GM12801 (cell line): ENCODE measurements around the gene RPS27L.

Experiments
- CTCF ChIP-seq: IDR thresholded peaks from one replicate; pipeline ENCODE4 v1.5.1; 2011; ENCODE audit warnings: control low read depth; ENCODE audit not compliant: insufficient read length; ENCODE audit errors: extremely low read depth

Gene RPS27L

GRCh38 chr15:63197626-63198025 is 40.3 kb upstream of the RPS27L start:
- TF ChIP-seq CTCF: no peak

- TF ChIP-seq CTCF: no peak
Measured at GRCh38 chr15:63196842-63197241, 39.6 kb upstream of the RPS27L start.

- TF ChIP-seq CTCF: no peak
Measured at GRCh38 chr15:63195569-63196015, 38.3 kb upstream of the RPS27L start.

- no peak for TF ChIP-seq CTCF
Measured at GRCh38 chr15:63194880-63195568, 37.7 kb upstream of the RPS27L start.

GRCh38 chr15:63194302-63194701 is 37.0 kb upstream of the RPS27L start:
- no peak for TF ChIP-seq CTCF

- no peak for TF ChIP-seq CTCF
Measured at GRCh38 chr15:63192619-63193206, 35.4 kb upstream of the RPS27L start.

GRCh38 chr15:63191895-63192618 is 34.8 kb upstream of the RPS27L start:
- TF ChIP-seq CTCF: no peak
